Body of pancreas (tissue), 4 donors: ENCODE results near the gene RNF212. TPM values are rescaled to one million over a fixed set of nuclear protein-coding genes. Genes with fewer than 3 reads are reported as not detected.
A peak's percentile ranks its signal among the peaks of the same experiment; 100 is the strongest.

Source experiments
- ATAC-seq: fragments of 150-250 bp; one replicate; pipeline ENCODE4 v1.9.1; 2016
- DNase-seq, 4 donors: peaks; one replicate each; pipeline ENCODE4 v3.0.0-alpha.2; 2019
- H3K27ac ChIP-seq, 4 donors: fragments of 200-600 bp; sonication (generic); 1 replicate in 3 of 4; 2 replicates in 1 of 4; pipeline versions ENCODE4 v1.5.1 to v1.6.1; 2016 to 2019; ENCODE audit warnings: mild to moderate bottlenecking in 1 of 4, mixed read lengths in 1 of 4, moderate library complexity in 1 of 4
- H3K27me3 ChIP-seq, 2 donors: fragments of 200-600 bp; sonication (generic); one replicate each; pipeline ENCODE4 v1.6.0; 2016; ENCODE audit warnings: mild to moderate bottlenecking in 1 of 2
- H3K36me3 ChIP-seq, 2 donors: fragments of 200-600 bp; sonication (generic); replicated peaks in 1 of 2; 2 replicates each; pipeline ENCODE4 v1.5.1; 2016; ENCODE audit warnings: low read depth in 2 of 2; ENCODE audit not compliant: insufficient read depth in 1 of 2
- H3K4me1 ChIP-seq: fragments of 200-600 bp; sonication (generic); one replicate; pipeline ENCODE4 v1.6.0; 2016
- H3K4me3 ChIP-seq, 2 donors: fragments of 200-600 bp; sonication (generic); 1 replicate in 1 of 2; 2 replicates in 1 of 2; pipeline ENCODE4 v1.5.1; 2016 to 2019
- H3K9me3 ChIP-seq, 3 donors: fragments of 200-600 bp; sonication (generic); 1 replicate in 2 of 3; 2 replicates in 1 of 3; pipeline ENCODE4 v1.5.1; 2016
- CTCF ChIP-seq, 7 experiments: fragments of 450-650 bp in 4 of 7; fragments of 200-600 bp in 3 of 7; sonication (generic) in 3 of 7; IDR thresholded peaks; one replicate each; pipeline ENCODE4 v1.5.1; 2016 to 2019; ENCODE audit warnings: antibody characterized with exemption in 7 of 7
- POLR2A ChIP-seq, 3 donors: fragments of 450-650 bp; IDR thresholded peaks; one replicate each; pipeline ENCODE4 v1.6.1; 2016; ENCODE audit warnings: antibody characterized with exemption in 3 of 3, mild to moderate bottlenecking in 2 of 3
- WGBS, 2 donors: methylation state at CpG; one replicate each; pipeline ENCODE4 v1.1.5; 2017; 5-methylcytosine and 5-hydroxymethylcytosine counted together
- intact Hi-C: fragments of 100-400 bp; cut with DNase I; formaldehyde crosslinking; loops from one replicate; pipeline ENCODE4 v1.15.1; 2023
- total RNA-seq, 2 donors: library from RNA; depleted of rRNA; stranded (reverse); fragments of >200 nt; gene quantifications; one replicate each; pipeline ENCODE4 v1.1.0, GENCODE V29; 2016

Gene RNF212
- total RNA-seq, 2 donors from 2014 or later = 8.2 to 20.5 TPM

GRCh38 chr4:1098311-1098925 is 14.9 kb downstream of the RNF212 start:
- H3K36me3 ChIP-seq = no peaks in the 10 kb centered on the region
- peaks cover 29% of the 10 kb centered on the region for H3K4me1 ChIP-seq
- H3K4me3 ChIP-seq = no peak overlapping the region
- peak overlapping the region; percentile 48 to 97 (median 92) for H3K27ac ChIP-seq
- ATAC-seq (no peak), DNase-seq (no peak)
- intact Hi-C loops = no loop called here
- H3K27me3 ChIP-seq = no peaks in the 10 kb centered on the region
- no peaks in the 10 kb centered on the region for H3K9me3 ChIP-seq
- WGBS, 2 donors = 87 to 100% methylated on average over 6 to 8 of the region's 8 CpGs
- TF ChIP-seq POLR2A (IDR thresholded peaks at IDR 0.05) (no peak), CTCF (IDR thresholded peaks at IDR 0.05) (no peak)

GRCh38 chr4:1097553-1097952 is 15.8 kb downstream of the RNF212 start:
- DNase-seq (no peak), ATAC-seq (no peak)
- intact Hi-C loops = no loop called here
- H3K9me3 ChIP-seq = no peaks in the 10 kb centered on the region
- H3K27ac ChIP-seq = no peak overlapping the region
- 89 to 98% methylated on average over 9 of the region's 9 CpGs for WGBS, 2 donors
- H3K36me3 ChIP-seq = no peaks in the 10 kb centered on the region
- no peaks in the 10 kb centered on the region for H3K27me3 ChIP-seq
- no peak for TF ChIP-seq CTCF (IDR thresholded peaks at IDR 0.05)
- no peak for TF ChIP-seq POLR2A (IDR thresholded peaks at IDR 0.05)
- no peak overlapping the region for H3K4me3 ChIP-seq
- peaks cover 29% of the 10 kb centered on the region for H3K4me1 ChIP-seq

GRCh38 chr4:1096841-1097240 is 16.5 kb downstream of the RNF212 start:
- ATAC-seq = no peak
- Histone ChIP-seq H3K4me1 (peaks cover 29% of the 10 kb centered on the region), H3K27me3 (no peaks in the 10 kb centered on the region), H3K36me3 (no peaks in the 10 kb centered on the region), H3K4me3 (no peak overlapping the region), H3K9me3 (no peaks in the 10 kb centered on the region), H3K27ac (no peak overlapping the region)
- no peak for DNase-seq
- TF ChIP-seq POLR2A (IDR thresholded peaks at IDR 0.05) (no peak), CTCF (IDR thresholded peaks at IDR 0.05) (no peak)
- intact Hi-C loops = no loop called here
- 89 to 95% methylated on average over 3 to 5 of the region's 5 CpGs for WGBS, 2 donors

GRCh38 chr4:1094336-1094690 is 19.1 kb downstream of the RNF212 start:
- Histone ChIP-seq H3K36me3 (no peaks in the 10 kb centered on the region), H3K4me3 (no peak overlapping the region), H3K27ac (no peak overlapping the region), H3K27me3 (no peaks in the 10 kb centered on the region), H3K4me1 (peaks cover 18% of the 10 kb centered on the region), H3K9me3 (no peaks in the 10 kb centered on the region)
- DNase-seq = no peak
- 84 to 95% methylated on average over 4 to 5 of the region's 6 CpGs for WGBS, 2 donors
- no peak for ATAC-seq
- TF ChIP-seq CTCF (IDR thresholded peaks at IDR 0.05) (no peak), POLR2A (IDR thresholded peaks at IDR 0.05) (no peak)
- intact Hi-C loops = no loop called here
